Breast epithelium (tissue), 3 donors: ENCODE results near the gene PHF24.

Experiments used
- POLR2A ChIP-seq: fragments of 450-650 bp; IDR thresholded peaks from one replicate; pipeline ENCODE4 v1.6.1; 2016; ENCODE audit warnings: antibody characterized with exemption, mild to moderate bottlenecking, moderate library complexity
- POLR2AphosphoS5 ChIP-seq, 3 donors: sonication (generic); formaldehyde crosslinking; IDR thresholded peaks; one replicate each; pipeline ENCODE4 v1.6.1; 2017; ENCODE audit warnings: antibody characterized with exemption in 3 of 3

DNA sequence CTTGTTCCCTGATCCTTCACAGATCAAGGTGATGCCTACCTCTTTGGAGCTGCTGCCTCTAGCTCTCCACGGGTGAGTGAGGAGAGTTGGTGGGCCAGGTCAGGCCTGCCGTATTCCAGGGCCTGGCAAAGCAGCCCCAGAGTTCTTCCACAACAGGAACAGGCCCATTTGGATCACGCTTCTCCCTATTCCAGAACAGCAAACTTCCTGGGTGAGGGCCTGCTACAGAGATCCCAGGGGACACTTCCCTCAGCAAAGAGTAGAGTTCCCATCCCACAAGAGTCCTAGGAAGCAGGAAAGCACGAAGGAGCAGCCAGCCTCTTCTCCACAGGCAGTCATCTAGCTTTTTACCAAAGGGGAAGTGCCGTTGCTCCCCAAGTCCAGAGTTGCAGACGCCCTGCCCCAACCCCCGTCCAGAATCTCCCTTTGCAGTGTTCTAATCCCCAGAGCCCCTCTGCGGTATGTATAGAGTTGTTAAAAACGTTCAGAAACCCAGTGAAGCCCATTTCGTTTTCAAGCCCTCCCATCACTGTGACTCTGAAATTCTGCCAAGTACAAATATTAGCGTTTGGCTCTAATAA lies 22.2 kb downstream of the PHF24 start:
- TF ChIP-seq POLR2A (no peak), POLR2AphosphoS5 (IDR thresholded peaks at IDR 0.05) (no peak)
